HL-60 (cell line): Measurements from ENCODE around the gene AGBL3.

Source experiments
- DNase-seq, 2 experiments: peaks; one replicate each; pipeline ENCODE4 v3.0.0-alpha.2; 2010 to 2020; ENCODE audit warnings: low read depth in 1 of 2, low spot score in 1 of 2
- H3K27ac ChIP-seq: fragments of 250-450 bp; sonication (Bioruptor Pico); replicated peaks from 2 replicates; pipeline ENCODE4 v1.5.1; 2020; ENCODE audit warnings: mild to moderate bottlenecking, moderate library complexity
- H3K27me3 ChIP-seq: fragments of 250-450 bp; sonication (Bioruptor Pico); 2 replicates; pipeline ENCODE4 v1.5.1; 2021; ENCODE audit warnings: mild to moderate bottlenecking, moderate library complexity; ENCODE audit not compliant: insufficient read depth, poor library complexity, severe bottlenecking
- H3K4me3 ChIP-seq: replicated peaks from 2 replicates; pipeline ENCODE4 v1.5.1; 2011; ENCODE audit warnings: mild to moderate bottlenecking, control low read depth, low read length; ENCODE audit not compliant: insufficient read depth
- CTCF ChIP-seq: IDR thresholded peaks from one replicate; pipeline ENCODE4 v1.5.1; 2011; ENCODE audit warnings: low read length, control low read depth, inconsistent platforms; ENCODE audit not compliant: insufficient read depth
- GABPA ChIP-seq: IDR thresholded peaks from 2 replicates; pipeline ENCODE4 v1.6.1; 2012; ENCODE audit warnings: low read depth
- POLR2AphosphoS5 ChIP-seq: IDR thresholded peaks from 2 replicates; pipeline ENCODE4 v1.6.1; 2012; ENCODE audit warnings: low read depth
- REST ChIP-seq: IDR thresholded peaks from 2 replicates; pipeline ENCODE4 v1.6.1; 2012; ENCODE audit warnings: low read depth; ENCODE audit not compliant: insufficient replicate concordance
- SPI1 ChIP-seq: IDR thresholded peaks from 2 replicates; pipeline ENCODE4 v1.6.1; 2012; ENCODE audit warnings: low read depth, mild to moderate bottlenecking, borderline replicate concordance

AGBL3 gene

GRCh38 chr7:134991469-134992339 lies 5.4 kb downstream of the AGBL3 start:
- H3K27ac ChIP-seq = no peak overlapping the region
- TF ChIP-seq SPI1 (no peak), REST (no peak), CTCF (no peak), GABPA (no peak), POLR2AphosphoS5 (no peak)
- no peak for DNase-seq
- no peak overlapping the region for H3K4me3 ChIP-seq
- no peaks in the 10 kb centered on the region for H3K27me3 ChIP-seq

- no peak for TF ChIP-seq GABPA
- no peak for TF ChIP-seq SPI1
- no peak for TF ChIP-seq CTCF
- TF ChIP-seq REST = no peak
- no peak for TF ChIP-seq POLR2AphosphoS5
- DNase-seq = no peak
- Histone ChIP-seq H3K4me3 (no peak overlapping the region), H3K27me3 (no peaks in the 10 kb centered on the region), H3K27ac (no peak overlapping the region)
Observed at GRCh38 chr7:134992626-134993179, 6.4 kb downstream of the AGBL3 start.

GRCh38 chr7:134993877-134994456 lies 7.7 kb downstream of the AGBL3 start:
- Histone ChIP-seq H3K4me3 (no peak overlapping the region), H3K27ac (no peak overlapping the region), H3K27me3 (no peaks in the 10 kb centered on the region)
- DNase-seq = no peak
- TF ChIP-seq REST (no peak), CTCF (no peak), SPI1 (no peak), POLR2AphosphoS5 (no peak)
